Fibroblast of mammary gland (primary cell): ENCODE data around the gene PUM1.

Experiments
- DNase-seq: peaks from one replicate; pipeline ENCODE4 v3.0.0-alpha.2; 2010; ENCODE audit warnings: low read depth
- H3K4me3 ChIP-seq: 2 replicates; pipeline ENCODE4 v1.5.1; 2011; ENCODE audit warnings: low read depth, mild to moderate bottlenecking, low read length, moderate library complexity; ENCODE audit not compliant: control insufficient read depth
- CTCF ChIP-seq: conservative IDR thresholded peaks from 2 replicates; pipeline ENCODE4 v1.5.1; 2011; ENCODE audit warnings: low read depth, low read length, inconsistent platforms; ENCODE audit not compliant: control insufficient read depth, insufficient read depth

PUM1 gene

DNA sequence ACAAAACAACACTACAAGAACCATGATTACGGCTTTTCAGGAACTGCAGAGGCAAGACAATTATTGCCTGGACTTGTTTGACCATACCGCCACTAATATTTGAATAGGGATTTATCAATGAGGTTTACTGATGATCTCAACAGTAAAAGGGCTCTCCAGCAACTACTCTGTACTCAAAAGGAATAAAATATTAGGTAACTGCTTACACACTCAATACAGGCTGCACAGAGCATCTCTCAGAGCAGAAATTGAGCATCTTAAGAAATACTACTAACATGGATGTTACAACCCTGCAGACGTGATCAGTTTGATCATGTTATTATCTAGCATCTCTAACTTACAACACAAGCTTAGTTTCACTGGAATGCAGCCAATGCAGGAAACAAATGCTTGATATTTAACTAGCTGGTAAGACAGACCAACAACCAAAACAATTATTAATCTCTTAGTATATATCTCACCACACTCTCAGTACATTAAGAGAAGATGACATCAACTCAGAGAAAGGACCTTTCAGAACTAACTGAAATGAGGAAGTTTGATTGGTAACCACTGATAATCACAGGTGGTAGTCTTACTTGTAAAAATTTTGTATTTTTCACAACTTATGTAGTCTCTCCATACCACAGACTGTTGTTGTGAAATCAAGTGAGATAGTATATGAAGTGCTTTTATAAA, 52.2 kb downstream of the PUM1 start:
- no peak for TF ChIP-seq CTCF
- no peak overlapping the region for H3K4me3 ChIP-seq
- peak; percentile 41 for DNase-seq

DNA sequence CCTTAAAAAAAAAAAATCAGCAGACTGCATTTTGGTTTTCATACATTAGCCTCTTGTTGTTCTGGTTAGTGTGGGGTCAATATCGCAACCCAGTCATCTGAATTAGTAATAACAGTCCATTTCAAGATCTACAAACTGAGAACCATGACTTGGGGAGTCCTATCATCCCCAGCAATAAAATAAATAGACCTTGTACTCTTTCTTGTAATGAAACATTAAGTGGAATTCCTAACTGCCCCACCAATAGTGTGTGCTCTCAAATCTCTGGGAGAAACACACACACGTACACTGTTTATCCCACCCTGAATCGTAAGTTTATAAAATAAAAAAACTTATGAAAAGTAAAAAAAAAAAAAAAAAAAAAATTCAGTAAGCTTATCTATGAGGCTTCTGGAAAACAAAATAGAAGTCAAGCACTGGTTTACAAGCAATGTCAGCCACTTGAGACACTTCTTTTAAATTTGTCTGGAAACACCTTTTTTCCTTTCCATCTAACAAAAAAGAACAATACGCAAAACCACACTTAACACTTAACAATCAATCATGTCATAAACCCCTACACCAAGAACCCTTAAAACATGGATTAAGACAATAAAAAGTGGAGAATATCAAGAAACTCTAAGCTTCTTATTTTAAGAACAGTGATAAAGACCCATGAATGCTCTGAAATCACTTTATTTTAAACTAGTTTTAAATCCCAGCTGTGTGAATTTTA, 53.1 kb downstream of the PUM1 start:
- no peak for DNase-seq
- H3K4me3 ChIP-seq = no peak overlapping the region
- no peak for TF ChIP-seq CTCF

DNA sequence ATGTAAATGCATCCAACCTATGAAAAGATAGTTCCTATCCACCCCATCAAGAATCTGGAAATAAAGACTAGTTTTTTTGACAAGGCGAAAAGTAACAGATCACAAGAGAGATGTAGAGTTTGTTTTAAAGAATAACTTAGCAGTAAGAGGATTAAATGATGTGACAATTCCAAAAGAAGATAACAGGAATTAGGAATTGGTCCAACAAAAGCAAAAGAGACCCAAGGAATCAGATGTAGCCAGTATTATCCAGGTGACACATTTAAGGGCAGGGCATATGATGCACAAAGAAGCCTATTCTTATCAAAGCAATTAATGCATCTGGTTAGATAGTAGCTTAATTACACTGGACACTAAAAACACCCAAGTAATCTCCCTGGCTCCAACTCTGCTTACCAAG, 53.8 kb downstream of the PUM1 start:
- no peak for TF ChIP-seq CTCF
- no peak for DNase-seq
- no peak overlapping the region for H3K4me3 ChIP-seq

GRCh38 chr1:31010086-31010989, 55.2 kb downstream of the PUM1 start:
- DNase-seq = peak; percentile 92
- H3K4me3 ChIP-seq = no peak overlapping the region
- TF ChIP-seq CTCF = no peak

DNA sequence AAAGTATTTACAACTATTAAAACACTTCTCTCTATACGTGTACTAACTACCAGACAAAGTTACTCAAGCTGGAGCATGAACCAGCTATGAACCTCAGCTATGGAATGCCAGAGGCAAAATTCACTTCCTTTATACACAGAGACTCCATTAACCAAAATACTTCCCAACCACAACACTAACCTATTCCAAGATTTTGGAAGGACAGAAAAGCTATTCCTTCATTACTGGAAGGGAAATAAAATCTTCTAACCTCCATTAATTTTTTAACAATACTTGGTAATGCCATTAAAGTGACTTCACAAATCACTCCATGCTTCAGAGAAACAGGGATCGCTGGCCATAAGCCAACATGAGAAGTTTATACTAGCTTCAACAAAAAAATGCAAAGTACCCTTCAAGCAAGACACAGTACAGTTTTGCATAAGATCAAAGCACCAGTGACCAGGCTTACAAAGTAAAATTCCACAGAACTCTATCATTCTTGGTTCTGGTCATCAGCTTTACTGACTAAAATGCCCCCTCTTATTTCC, 58.0 kb downstream of the PUM1 start:
- peak; percentile 77 for DNase-seq
- no peak overlapping the region for H3K4me3 ChIP-seq
- TF ChIP-seq CTCF = no peak

DNA sequence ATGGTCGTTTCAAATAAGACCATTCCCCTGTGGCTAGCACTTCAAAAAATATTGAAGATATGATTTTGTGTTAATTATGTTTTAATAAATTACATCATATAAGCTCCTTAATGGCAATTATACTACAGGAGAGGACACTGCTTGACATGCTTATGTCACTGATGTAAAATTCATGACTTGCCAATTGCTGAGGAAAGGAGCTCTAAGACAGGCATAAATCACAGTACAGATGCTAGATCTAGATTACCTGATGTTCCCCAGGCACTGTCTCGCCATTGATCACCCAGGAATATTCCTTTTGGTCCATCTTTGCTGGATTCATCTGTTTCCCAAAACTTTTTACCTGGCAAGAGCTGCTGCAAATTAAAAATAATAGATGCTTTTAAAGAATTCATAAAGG, 58.8 kb downstream of the PUM1 start:
- no peak for DNase-seq
- TF ChIP-seq CTCF = no peak
- no peak overlapping the region for H3K4me3 ChIP-seq
